Measurements from ENCODE around the gene SLC3A2. TPM values are rescaled to one million over a fixed set of nuclear protein-coding genes. Genes with fewer than 3 reads are reported as not detected.

The SLC3A2 gene
- total and polyA plus RNA-seq, 4 donors = 34.3 to 59.5 (median 51.0) TPM

DNA sequence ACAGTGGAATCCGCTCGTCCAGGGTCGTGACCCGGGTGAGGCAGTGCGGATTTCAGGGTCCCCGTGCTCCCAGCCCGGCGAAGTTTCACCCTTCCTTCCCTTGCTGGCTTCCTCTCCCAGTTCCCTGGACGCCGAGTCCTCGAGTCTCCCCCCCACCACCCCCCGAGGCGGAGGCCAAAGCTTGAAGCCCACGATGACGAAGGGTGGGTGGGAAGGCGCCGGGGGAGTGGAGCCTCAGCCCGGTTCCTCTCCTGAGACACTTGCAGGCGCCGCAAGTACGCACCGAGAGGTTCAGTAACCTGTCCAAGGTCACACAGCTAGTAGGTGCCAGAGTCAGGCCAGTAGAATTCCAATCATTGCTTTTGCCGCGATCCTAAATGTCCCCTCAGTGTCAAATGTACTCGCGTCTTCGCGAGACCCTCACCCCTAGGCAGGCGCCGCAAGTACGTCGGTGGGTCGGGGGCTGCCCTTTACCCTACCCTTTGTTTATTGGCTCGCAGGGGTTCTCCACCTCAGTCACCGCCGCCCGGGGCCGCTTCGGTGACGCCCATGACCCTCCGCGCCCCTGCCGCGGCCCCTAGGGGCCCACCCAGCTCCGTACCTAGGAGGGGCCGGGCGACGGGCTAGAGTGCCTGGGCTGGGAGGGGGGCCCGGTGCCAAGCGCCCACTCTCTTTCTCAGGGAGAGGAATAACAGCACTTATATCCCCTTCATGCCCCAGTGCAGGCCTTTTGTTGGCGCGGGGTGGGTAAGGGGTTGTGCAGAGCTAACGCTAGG lies 46.2 kb downstream of the SLC3A2 start:
- DNase-seq (ENCODE audit: low spot score) = no peak
- Histone ChIP-seq H3K9me3 (ENCODE audit: control insufficient read depth in 4 of 4, low read length in 3 of 4) (no peaks in the 10 kb centered on the region), H3K27me3 (ENCODE audit: control insufficient read depth in 4 of 4, insufficient read depth in 4 of 4, low read length in 3 of 4) (peaks cover 0 to 16% (median 7%) of the 10 kb centered on the region in 4 donors), H3K9ac (ENCODE audit: low read depth in 1 of 2, low read length in 2 of 2) (no peak overlapping the region), H3K36me3 (ENCODE audit: control insufficient read depth in 4 of 4, insufficient read depth in 3 of 4, low read depth in 1 of 4, low read length in 3 of 4) (no peaks in the 10 kb centered on the region), H3K27ac (ENCODE audit: low read depth in 1 of 2, low read length in 2 of 2) (no peak overlapping the region), H3K4me1 (ENCODE audit: control insufficient read depth in 4 of 4, insufficient read depth in 4 of 4, low read length in 3 of 4) (peaks cover 6 to 21% (median 14%) of the 10 kb centered on the region in 4 donors), H3K4me3 (ENCODE audit: low read depth in 1 of 3, low read length in 3 of 3) (peak overlapping the region in 1 of 3 donors; percentile 39)
- 11% methylated on average over 53 of the region's 53 CpGs for WGBS
- TF ChIP-seq, protein P1, sequence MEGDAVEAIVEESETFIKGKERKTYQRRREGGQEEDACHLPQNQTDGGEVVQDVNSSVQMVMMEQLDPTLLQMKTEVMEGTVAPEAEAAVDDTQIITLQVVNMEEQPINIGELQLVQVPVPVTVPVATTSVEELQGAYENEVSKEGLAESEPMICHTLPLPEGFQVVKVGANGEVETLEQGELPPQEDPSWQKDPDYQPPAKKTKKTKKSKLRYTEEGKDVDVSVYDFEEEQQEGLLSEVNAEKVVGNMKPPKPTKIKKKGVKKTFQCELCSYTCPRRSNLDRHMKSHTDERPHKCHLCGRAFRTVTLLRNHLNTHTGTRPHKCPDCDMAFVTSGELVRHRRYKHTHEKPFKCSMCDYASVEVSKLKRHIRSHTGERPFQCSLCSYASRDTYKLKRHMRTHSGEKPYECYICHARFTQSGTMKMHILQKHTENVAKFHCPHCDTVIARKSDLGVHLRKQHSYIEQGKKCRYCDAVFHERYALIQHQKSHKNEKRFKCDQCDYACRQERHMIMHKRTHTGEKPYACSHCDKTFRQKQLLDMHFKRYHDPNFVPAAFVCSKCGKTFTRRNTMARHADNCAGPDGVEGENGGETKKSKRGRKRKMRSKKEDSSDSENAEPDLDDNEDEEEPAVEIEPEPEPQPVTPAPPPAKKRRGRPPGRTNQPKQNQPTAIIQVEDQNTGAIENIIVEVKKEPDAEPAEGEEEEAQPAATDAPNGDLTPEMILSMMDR (IDR thresholded peaks at IDR 0.05; ENCODE audit: low read depth, low read length, missing input control) = no peak
- TF ChIP-seq, protein P2, sequence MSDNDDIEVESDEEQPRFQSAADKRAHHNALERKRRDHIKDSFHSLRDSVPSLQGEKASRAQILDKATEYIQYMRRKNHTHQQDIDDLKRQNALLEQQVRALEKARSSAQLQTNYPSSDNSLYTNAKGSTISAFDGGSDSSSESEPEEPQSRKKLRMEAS (IDR thresholded peaks at IDR 0.05) = no peak

DNA sequence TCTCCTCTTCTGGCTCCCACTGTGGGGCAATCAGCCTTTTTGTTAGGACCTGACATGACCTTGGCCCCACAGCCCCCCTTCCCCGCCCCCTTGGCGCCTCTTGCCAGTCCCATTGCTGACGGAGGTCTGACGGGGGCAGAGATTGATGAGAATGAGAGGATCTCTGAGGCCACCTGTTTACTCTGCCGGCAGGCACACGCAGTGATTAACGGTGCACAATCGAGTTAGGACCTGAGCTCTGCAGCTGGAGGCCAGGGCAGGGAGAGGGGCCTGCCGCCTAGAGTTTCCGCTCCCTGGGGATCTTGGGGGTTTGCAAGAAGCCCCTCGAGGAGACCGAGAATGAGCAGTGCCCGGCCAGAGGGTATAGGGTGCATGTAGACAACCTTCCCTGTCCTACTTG lies 47.3 kb downstream of the SLC3A2 start:
- Histone ChIP-seq H3K9me3 (ENCODE audit: control insufficient read depth in 4 of 4, low read length in 3 of 4) (no peaks in the 10 kb centered on the region), H3K4me1 (ENCODE audit: control insufficient read depth in 4 of 4, insufficient read depth in 4 of 4, low read length in 3 of 4) (peaks cover 6 to 21% (median 14%) of the 10 kb centered on the region in 4 donors), H3K4me3 (ENCODE audit: low read depth in 1 of 3, low read length in 3 of 3) (no peak overlapping the region), H3K9ac (ENCODE audit: low read depth in 1 of 2, low read length in 2 of 2) (no peak overlapping the region), H3K36me3 (ENCODE audit: control insufficient read depth in 4 of 4, insufficient read depth in 3 of 4, low read depth in 1 of 4, low read length in 3 of 4) (no peaks in the 10 kb centered on the region), H3K27me3 (ENCODE audit: control insufficient read depth in 4 of 4, insufficient read depth in 4 of 4, low read length in 3 of 4) (peaks cover 0 to 16% (median 6%) of the 10 kb centered on the region in 4 donors), H3K27ac (ENCODE audit: low read depth in 1 of 2, low read length in 2 of 2) (no peak overlapping the region)
- 39% methylated on average over 13 of the region's 13 CpGs for WGBS
- TF ChIP-seq HNF4G (IDR thresholded peaks at IDR 0.05) (no peak), FOXA1 (IDR thresholded peaks at IDR 0.05) (no peak), FOXA2 (IDR thresholded peaks at IDR 0.05) (no peak), JUND (IDR thresholded peaks at IDR 0.05) (no peak), NR2F2 (IDR thresholded peaks at IDR 0.05) (no peak), RAD21 (IDR thresholded peaks at IDR 0.05) (no peak), YY1 (IDR thresholded peaks at IDR 0.05) (no peak), GABPA (IDR thresholded peaks at IDR 0.05 in 1 of 2, conservative IDR thresholded peaks at IDR 0.05 in 1 of 2) (no peak), SP1 (IDR thresholded peaks at IDR 0.05) (no peak), EGR1 (IDR thresholded peaks at IDR 0.05; ENCODE audit: low read depth in 2 of 2) (no peak), TAF1 (conservative IDR thresholded peaks at IDR 0.05) (no peak), RXRA (IDR thresholded peaks at IDR 0.05) (no peak)
- TF ChIP-seq, protein P3, sequence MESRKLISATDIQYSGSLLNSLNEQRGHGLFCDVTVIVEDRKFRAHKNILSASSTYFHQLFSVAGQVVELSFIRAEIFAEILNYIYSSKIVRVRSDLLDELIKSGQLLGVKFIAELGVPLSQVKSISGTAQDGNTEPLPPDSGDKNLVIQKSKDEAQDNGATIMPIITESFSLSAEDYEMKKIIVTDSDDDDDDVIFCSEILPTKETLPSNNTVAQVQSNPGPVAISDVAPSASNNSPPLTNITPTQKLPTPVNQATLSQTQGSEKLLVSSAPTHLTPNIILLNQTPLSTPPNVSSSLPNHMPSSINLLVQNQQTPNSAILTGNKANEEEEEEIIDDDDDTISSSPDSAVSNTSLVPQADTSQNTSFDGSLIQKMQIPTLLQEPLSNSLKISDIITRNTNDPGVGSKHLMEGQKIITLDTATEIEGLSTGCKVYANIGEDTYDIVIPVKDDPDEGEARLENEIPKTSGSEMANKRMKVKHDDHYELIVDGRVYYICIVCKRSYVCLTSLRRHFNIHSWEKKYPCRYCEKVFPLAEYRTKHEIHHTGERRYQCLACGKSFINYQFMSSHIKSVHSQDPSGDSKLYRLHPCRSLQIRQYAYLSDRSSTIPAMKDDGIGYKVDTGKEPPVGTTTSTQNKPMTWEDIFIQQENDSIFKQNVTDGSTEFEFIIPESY (IDR thresholded peaks at IDR 0.05) = no peak
- TF ChIP-seq, protein P4, sequence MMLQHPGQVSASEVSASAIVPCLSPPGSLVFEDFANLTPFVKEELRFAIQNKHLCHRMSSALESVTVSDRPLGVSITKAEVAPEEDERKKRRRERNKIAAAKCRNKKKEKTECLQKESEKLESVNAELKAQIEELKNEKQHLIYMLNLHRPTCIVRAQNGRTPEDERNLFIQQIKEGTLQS (IDR thresholded peaks at IDR 0.05) = no peak
- TF ChIP-seq, protein P5, sequence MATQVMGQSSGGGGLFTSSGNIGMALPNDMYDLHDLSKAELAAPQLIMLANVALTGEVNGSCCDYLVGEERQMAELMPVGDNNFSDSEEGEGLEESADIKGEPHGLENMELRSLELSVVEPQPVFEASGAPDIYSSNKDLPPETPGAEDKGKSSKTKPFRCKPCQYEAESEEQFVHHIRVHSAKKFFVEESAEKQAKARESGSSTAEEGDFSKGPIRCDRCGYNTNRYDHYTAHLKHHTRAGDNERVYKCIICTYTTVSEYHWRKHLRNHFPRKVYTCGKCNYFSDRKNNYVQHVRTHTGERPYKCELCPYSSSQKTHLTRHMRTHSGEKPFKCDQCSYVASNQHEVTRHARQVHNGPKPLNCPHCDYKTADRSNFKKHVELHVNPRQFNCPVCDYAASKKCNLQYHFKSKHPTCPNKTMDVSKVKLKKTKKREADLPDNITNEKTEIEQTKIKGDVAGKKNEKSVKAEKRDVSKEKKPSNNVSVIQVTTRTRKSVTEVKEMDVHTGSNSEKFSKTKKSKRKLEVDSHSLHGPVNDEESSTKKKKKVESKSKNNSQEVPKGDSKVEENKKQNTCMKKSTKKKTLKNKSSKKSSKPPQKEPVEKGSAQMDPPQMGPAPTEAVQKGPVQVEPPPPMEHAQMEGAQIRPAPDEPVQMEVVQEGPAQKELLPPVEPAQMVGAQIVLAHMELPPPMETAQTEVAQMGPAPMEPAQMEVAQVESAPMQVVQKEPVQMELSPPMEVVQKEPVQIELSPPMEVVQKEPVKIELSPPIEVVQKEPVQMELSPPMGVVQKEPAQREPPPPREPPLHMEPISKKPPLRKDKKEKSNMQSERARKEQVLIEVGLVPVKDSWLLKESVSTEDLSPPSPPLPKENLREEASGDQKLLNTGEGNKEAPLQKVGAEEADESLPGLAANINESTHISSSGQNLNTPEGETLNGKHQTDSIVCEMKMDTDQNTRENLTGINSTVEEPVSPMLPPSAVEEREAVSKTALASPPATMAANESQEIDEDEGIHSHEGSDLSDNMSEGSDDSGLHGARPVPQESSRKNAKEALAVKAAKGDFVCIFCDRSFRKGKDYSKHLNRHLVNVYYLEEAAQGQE (IDR thresholded peaks at IDR 0.05) = no peak
- TF ChIP-seq, protein P1 (IDR thresholded peaks at IDR 0.05; ENCODE audit: low read depth, low read length, missing input control) = no peak
- TF ChIP-seq, protein P2 (IDR thresholded peaks at IDR 0.05) = no peak
- no peak for DNase-seq (ENCODE audit: low spot score)
